ENCODE data around the gene COPS7B. TPM values are rescaled to one million over a fixed set of nuclear protein-coding genes. Genes with fewer than 3 reads are reported as not detected.

The COPS7B gene
- polyA plus RNA-seq, 3 donors: 53.8 to 64.4 (median 62.5) TPM

- peak; percentile 98 for DNase-seq
These were observed 5.1 kb upstream of the COPS7B start, which contains the start of gene PDE6D for GRCh38 chr2:231780909-231781797. Gene PDE6D (minus strand): TSS chr2:231781282. CDS start chr2:231781114, 168 bp downstream.

DNA sequence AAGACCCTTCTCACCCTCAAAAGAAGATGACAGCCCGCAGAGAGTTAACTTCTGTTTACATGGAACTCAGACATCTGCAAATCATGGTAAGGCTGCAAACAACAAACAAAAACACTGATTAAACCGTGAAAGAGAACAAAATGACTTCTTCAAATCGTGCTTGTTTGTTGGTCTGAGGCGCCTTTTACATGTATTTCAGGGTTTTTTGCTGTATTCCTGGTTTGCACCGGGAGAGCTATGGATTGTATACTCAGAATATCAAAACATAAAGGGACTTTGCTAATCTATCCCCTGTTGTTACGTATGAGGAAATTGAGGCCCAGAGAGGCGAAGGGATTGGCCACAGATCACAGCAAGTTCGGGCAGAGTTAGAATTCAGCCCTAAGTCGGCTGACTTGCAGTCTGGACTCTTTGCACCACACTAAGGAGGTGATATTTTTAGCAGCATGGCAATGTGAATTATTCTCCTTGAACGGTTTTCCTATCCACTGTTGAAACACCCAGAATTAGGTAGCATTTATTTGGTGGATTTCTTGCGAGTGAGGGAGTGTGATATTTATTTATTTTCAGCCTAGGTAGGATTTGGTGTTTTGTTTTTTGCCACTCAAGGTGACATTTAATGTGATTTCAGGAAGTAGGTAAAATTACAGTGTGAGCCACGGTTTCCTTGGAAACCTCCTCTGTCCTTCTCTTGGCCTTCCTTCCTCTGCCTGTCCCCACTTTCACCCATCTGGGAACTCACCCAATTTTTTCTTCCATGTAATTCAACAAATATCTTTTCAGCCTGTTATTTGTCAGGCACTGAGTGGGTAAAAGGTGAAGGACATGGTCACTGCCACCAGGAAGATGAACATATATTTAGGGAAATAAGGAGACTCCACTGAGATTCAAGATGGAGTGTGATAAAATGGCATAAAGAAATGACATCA lies 4.2 kb upstream of the COPS7B start:
- DNase-seq: no peak

GRCh38 chr2:231785413-231785812 lies 832 bp upstream of the COPS7B start:
- DNase-seq: no peak

- no peak for DNase-seq
These were observed 446 bp upstream of the COPS7B start for GRCh38 chr2:231785822-231786176.

GRCh38 chr2:231786917-231787292 lies 660 bp downstream of the COPS7B start:
- no peak for DNase-seq

- DNase-seq: no peak
These were observed 4.9 kb downstream of the COPS7B start for GRCh38 chr2:231791107-231791506.

DNA sequence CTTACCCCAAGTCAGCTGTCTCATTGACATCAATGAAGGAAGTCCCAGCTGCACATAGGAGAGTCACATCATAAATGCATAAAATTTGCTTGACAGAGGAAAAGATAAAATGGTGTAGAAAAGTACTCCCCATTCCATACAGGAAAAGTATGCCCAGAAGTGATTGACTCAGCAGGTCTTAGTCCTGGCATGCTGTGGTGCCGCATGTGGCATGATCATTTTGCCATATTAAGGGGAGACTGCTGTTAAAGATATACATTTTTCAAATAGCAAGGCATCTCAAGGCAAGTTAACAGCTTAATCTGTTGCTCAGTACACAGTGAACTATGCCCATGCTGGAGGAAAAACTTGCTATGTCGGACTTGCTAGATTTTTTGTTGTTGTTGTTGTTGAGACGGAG lies 8.1 kb downstream of the COPS7B start:
- DNase-seq: no peak

DNA sequence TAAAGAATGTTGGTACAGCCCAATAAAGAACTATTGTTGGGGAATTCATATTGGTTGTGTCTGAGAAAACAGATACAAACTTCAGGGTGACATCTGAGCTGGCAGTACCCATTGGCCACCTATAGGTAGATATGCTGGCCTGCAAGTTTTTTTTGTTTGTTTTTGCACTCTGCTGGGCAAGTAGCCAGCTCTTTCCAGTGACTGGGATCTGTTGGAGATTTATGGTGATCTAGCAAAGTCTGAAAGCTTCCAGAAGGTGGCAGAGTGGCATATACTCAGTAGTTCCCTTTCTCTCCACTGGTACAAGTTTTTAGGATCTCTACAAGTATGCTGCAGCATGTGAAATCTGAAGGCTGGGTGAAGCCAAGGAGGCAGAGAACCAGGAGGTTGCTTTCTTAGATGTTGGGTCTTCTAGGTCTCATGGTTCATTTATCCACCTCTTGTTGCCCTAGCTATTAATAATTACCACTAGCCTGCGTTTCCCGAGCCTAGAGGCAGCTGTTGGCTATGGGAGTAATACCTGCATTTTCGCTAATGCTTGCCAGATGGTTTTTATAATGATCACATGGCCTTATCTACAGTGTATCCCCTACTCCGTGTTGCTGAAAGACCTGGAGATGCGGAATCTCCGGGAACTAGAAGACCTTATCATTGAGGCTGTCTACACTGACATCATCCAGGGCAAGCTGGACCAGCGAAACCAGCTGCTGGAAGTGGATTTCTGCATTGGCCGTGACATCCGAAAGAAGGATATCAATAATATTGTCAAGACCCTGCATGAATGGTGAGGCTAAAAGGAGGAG lies 9.5 kb downstream of the COPS7B start:
- DNase-seq: peak; percentile 35

GRCh38 chr2:231800493-231801091 lies 14.3 kb downstream of the COPS7B start:
- no peak for DNase-seq

GRCh38 chr2:231803501-231804138 lies 17.4 kb downstream of the COPS7B start:
- no peak for DNase-seq

DNA sequence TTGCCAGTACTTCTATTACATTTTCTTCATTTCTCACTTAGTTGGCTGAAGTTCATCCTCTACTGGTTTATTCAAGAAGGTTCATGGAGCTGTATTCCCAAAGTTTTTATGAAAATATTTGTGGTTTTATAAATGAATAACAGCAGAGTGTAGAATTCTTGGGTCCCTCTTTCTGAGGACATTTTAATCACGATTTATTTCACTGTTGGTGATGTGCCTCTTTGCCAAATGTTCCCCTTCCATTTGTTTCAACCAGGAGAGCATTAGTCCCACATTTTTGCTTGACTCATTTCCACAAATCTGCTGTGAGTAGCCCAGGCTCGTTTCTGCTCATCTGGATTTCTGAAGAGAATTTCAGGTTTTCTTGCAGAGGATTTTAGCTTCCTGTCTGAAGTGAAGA lies 20.8 kb downstream of the COPS7B start:
- no peak for DNase-seq

DNA sequence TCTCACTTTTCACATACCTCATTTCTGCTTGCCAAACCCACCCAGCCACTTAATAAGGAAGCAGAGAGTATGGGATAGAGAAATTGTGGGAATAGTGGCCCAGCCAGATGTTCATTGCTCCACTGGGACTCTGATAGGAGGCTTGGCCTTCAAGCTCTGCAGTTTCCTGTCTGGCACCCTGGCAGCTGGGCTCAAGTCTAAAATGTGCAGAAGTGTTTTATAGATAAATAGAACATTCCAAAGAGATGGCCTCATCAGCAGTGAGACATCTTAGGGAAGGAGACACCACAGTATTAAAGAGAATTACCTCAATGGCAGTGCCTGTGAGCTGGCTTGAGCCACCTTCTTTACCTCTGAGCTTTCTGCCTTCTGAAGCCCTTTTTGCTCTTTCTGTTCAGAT lies 24.7 kb downstream of the COPS7B start:
- no peak for DNase-seq

- DNase-seq: no peak
These were observed 30.2 kb downstream of the COPS7B start for GRCh38 chr2:231816327-231817026.

GRCh38 chr2:231819447-231820042 lies 33.3 kb downstream of the COPS7B start:
- DNase-seq: no peak

GRCh38 chr2:231820786-231821303 lies 34.6 kb downstream of the COPS7B start:
- DNase-seq: no peak

DNA sequence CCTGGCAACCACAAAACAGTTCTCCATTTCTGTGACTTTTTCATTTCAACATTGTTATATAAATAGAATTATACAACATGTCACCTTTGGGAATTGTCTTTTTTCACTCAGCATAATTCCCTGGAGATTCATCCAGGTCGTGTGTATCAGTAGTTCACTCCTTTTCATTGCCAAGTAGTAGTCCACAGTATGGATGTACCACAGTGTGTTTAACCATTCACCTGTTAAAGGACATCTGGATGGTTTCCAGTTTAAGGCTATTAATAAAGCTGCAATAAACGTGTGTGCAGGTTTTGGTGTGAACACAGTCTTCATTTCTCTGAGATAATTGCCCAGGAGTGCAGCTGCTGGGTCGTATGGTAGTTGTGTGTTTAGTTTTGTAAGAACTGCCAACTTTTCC lies 35.7 kb downstream of the COPS7B start:
- DNase-seq: no peak

DNA sequence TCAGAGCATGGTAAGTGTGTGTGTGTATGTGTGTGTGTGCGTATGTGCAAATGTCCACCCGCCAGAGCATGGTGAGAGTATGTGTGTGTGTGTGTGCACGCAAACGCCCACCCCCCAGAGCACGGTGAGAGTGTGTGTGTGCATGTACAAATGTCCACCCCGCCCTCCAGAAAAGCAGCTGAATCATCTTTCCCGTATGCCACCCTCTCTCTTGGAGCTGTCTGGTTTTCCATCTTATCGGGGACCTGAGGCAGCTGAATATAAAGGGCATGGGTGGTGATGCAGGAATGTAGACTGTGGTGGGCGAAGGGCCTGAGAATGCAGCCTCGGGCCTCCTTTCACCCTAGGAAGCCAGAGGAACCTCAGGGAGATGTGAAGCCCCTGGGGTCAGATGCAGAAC lies 66.9 kb downstream of the COPS7B start:
- no peak for DNase-seq

DNA sequence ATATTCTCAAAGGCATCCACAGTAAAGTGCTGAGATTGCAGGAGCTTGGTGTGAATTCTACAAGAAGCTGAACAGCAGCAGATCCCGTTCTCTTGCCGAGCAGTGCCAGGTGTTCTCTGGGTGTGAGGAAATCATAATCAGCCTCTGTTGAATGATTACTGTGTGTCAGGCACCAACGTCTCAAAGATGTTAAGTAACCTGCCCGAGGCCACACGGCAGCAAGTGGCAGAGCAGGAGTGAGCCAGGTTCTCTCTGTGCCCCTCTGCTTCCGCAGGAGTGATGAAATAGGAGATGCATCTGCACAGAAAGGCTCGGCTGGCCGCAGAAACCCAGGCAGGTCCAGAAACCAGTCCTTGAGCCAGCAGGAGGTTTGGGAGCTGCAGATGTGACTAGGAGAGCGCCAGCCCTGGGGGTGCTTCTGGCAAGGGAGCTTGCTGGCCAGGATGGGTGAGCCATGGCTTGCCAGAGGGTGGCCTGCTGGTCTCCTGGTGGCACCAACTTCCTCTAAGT lies 68.4 kb downstream of the COPS7B start:
- DNase-seq: no peak

DNA sequence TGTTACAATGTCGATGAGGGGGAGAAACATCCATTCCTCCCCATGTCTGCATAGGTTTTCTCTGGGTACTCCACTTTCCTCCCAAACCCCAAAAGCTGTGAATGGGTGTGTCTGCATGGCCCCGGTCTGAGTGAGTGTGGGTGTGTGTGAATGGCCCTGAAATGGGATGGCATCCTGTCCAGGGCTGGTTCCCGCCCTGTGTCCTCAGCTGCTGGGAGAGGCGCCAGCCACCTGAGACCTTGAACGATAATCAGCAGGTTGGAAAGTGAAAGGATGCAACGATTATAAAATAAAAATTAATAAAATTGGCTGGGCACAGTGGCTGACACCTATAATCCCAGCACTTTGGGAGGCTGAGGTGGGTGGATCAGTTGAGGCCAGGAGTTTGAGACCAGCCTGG lies 70.7 kb downstream of the COPS7B start:
- no peak for DNase-seq
